Activated CD4-positive, alpha-beta T cell treated with anti-CD3 and anti-CD28 coated beads, Interleukin-10, Interleukin-2, amounts not matched to agents 100 ng/mL and 50 ng/mL, durations not matched to agents 16 hours and 8 hours (primary cell): ENCODE results near the gene GPR22.

ENCODE experiments used
- DNase-seq: peaks from one replicate; pipeline ENCODE4 v3.0.0-alpha.2; 2020

The GPR22 gene, protein sequence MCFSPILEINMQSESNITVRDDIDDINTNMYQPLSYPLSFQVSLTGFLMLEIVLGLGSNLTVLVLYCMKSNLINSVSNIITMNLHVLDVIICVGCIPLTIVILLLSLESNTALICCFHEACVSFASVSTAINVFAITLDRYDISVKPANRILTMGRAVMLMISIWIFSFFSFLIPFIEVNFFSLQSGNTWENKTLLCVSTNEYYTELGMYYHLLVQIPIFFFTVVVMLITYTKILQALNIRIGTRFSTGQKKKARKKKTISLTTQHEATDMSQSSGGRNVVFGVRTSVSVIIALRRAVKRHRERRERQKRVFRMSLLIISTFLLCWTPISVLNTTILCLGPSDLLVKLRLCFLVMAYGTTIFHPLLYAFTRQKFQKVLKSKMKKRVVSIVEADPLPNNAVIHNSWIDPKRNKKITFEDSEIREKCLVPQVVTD

DNA sequence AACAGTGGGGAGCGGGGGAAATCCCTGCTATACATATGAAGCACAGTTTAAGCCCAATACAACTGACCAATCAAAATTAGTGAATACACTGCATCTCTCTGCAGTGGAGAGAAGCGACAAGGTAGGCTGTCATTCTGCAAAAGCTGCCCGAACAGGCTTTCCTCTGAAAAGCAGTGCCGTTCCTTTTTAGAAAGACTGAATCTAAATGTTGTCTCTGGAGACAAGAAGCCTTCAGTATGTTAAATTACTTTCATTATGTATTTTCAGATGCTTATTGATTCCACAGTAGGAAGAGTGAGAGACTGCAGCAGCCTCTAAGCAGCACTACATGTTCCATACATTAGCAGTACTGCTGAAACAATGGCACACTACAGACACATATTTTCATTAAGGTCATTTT lies at the start of gene GPR22:
GPR22 (plus strand) TSS at position 129 of the 400 bp plus-strand sequence. CDS start 4,004 bp downstream, outside the sequence.
- DNase-seq = no peak

DNA sequence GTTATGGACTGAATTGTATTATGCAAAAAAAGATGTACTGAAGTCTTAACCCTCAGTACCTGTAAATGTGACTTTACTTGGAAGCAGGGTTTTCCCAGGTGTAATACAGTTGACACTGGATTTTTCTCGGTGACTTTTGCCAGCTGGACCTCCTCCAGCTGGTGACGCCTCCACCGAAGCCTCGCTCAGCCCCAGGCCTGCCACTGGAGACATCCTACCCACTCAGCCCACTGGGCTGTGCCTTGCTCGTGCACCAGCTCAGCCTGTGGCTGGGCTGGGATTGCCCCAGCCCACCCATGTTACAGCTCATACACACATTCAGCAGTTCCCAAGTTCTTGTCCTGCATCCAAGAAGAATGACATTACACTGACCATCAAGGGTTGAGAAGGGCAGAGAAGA lies 42.4 kb upstream of the GPR22 start:
- DNase-seq = no peak

GRCh38 chr7:107428642-107429041 lies 41.2 kb upstream of the GPR22 start:
- no peak for DNase-seq

DNA sequence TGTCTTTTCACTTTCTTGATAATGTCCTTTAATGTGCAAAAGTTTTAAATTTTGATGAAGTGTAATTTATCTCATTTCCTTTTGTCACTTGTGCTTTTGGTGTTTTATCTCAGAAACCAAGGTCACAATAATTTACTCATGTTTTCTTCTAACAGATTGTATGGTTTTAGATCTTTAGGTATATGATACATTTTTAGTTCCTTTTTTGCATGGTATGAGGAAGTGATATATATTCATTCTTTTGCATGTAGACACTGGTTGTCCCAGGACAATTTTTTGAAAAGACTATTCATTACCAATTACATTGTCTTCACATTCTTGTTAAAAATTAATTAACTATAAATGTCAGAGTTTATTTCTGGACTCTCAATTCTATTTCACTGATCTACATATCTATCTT lies 39.8 kb upstream of the GPR22 start:
- DNase-seq = no peak

DNA sequence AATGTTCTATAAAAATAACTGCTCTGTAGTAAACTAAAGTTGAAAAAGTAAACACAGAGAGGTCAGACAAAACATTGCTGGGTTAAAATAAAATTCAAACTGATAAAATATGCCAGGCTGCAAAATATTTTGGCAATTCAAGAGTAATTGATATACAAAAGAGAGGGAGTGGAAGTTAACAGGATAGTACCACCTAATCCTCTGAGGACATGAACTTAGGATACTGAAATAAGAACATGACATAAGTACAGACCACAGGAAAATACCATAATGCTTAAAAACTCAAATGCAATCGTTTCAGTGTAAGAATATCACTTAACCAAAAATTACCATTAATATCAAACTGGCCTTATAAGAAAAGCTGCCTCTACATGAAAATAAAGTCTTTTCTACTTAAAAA lies 37.6 kb upstream of the GPR22 start:
- no peak for DNase-seq

- DNase-seq = no peak
These were observed 34.1 kb upstream of the GPR22 start for GRCh38 chr7:107435749-107436148.

GRCh38 chr7:107439025-107439424 lies 30.8 kb upstream of the GPR22 start:
- DNase-seq = no peak

DNA sequence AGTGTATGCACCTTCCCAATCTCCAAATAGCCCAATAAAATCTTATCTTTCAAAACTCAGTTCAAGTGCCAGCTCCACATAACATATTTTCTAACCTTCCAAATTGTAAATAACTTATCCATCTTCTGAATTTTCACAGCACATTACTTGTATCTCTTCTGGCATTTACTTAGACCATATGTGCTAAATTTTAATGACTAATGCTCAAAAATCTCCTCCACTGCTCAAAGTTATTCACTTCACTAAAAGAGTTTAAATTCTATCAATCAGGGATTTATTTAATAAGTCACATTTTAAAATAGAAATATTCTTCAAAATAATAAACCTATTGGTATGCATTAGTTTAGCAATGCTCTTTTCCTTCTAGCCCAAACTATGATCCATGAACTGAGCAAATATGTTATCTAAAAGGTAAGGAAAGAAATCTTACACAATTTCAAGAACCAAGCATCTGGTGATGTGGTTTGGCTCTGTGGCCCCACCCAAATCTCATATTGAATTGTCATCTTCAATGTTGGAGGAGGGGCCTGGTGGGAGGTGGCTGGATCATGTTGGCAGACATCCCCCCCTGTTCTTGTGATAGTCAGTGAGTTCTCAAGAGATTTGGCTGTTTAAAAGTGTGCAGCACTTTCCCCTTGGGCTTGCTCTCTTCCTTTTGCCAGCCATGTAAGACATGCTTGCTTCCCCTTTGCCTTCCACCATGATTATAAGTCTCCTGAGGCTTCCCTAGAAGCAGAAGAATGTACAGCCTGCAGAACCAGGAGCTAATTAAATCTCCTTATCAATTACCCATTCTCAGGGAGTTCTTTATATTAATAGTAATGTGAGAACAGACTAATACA lies 28.1 kb upstream of the GPR22 start:
- no peak for DNase-seq

DNA sequence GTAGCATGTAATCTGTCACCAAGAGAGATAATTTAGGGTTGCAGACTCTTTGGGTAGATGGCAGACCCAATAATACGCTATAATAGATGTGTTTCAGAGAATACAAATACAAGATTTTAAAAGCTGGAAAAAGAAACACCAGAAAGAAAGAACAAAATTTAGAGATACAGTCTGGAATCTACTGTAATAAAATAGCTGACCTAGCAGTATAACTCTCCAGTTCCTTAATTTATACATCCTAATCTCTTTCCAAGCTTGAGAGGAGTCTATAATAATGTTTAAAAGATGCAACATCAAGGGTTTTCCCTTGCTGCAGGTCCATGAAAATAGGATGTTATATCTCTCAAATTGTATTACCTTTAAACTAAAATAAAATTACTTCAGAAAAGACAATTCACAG lies 27.2 kb upstream of the GPR22 start:
- no peak for DNase-seq

DNA sequence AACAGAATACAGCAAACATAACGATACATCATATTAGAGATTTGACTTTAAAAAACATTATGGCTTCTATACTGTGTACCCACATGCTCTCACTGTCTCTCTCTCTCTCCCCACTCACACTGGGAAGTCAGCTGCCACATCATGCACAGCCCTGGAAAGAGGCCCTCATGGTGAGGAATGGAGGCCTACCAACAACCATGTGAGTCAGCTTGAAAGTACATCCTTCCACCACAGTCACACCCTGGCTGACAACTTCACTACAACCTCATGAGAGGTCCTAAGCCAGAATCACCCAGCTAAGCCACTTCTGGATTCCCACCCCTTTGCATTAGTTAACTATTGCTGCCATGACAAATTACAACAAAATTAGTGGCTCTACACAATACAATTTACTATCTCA lies 23.3 kb upstream of the GPR22 start:
- DNase-seq = peak; percentile 52

- no peak for DNase-seq
These were observed 22.9 kb upstream of the GPR22 start for GRCh38 chr7:107446988-107447387.

- DNase-seq = no peak
These were observed 18.9 kb upstream of the GPR22 start for GRCh38 chr7:107450970-107451369.

GRCh38 chr7:107453388-107453787 lies 16.5 kb upstream of the GPR22 start:
- no peak for DNase-seq

GRCh38 chr7:107461938-107462533 lies 7.8 kb upstream of the GPR22 start:
- DNase-seq = no peak

DNA sequence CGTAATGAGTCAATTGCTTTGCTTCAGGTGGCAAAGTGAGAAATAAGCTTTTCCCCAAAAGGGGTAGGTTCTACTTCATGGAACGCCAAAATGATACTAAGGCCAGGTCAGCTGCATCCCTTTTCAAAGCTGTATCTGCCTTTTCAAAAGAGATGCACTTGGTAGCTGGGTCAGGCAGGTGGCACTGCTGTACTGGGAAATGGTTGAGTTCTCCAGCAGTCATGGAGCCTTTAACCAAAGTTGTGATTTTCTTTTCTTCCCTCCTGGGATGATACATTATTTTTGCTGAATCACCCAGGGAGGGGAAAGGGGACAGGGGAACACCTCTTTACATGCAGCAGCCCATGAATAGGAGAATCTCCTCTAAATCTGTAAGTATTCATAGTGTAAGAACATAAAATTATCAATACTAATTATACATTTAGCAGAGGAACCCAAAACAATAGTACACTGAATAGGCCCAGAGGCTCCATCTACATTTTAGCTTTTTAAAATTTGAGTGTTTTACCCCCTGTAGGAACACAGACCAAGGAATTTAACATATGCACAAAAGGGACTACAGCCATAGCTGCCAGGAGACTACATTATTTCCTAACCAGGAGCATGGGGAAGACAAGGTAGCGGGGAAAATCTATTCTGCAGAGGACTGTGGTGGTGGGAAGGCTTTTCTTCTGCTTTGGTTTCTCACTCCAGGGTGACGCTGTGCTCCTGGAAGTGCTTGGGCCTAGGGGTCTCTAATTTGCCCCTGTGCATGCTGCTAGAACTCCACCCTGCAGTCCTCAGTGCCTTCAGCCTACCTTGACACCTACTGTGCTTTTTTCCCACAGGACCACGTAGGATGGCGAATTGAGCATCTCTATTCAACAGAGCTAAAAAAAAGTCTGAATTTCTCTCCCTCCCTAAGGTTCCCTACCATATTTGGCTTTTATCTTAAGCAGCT lies 6.4 kb upstream of the GPR22 start:
- peak; percentile 39 for DNase-seq

DNA sequence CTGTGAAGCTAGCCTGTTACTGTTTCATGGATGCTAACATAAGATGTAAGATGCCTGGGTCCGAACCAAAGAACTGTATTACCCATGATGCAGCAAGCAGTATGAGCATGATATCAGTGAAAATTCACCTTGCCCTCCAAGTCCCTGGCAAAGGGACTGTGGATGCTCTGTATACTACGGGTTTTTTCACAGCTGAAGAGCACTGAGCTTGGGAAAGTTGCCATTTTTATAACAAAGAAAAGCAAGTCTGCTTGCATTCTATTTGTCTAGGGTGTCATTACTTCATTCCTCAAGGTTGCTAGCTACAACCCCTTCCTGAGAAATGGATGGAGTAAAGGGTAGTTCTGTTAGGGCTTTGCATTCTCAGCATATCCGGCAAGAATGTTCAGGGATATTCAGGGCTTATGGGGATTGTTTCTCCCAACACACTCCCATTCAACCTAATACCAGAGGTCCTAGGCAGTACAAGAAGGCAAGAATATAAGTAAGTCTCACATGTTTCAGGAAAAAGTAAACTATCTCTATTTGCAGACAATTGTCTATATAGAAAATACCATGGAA lies 5.1 kb upstream of the GPR22 start:
- DNase-seq = no peak

GRCh38 chr7:107467972-107468371 lies 1.9 kb upstream of the GPR22 start:
- DNase-seq = no peak

GRCh38 chr7:107468824-107469223 lies 1.0 kb upstream of the GPR22 start:
- no peak for DNase-seq

- no peak for DNase-seq
These were observed 1.6 kb downstream of the GPR22 start for GRCh38 chr7:107471292-107472070.

DNA sequence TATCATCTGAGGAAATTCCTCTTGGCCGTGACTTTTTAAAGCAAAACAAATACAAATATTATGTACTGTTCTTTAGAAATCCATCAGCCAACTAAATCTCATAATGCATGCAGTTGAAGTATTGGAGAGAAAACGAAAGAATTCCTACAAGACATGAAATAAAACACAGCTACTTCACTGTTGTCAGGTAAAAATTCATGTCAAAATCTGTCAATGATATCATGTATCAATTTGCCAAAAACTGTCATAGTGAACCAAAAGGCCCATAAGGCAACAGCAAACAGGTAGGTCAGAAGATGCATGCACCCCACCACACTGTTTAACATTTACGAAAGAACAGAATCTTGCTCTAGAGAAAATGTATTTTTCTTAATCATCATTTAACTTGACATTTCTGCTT lies 2.3 kb downstream of the GPR22 start:
- no peak for DNase-seq

- no peak for DNase-seq
These were observed 4.3 kb downstream of the GPR22 start for GRCh38 chr7:107474104-107474521.
